Activated gamma-delta T cell treated with anti-CD3 and anti-CD28 coated beads, Interleukin-2, amount 50 U/mL, for 16 hours (primary cell): ENCODE measurements around the gene SLC24A3.
"Not testable (repeated sequence)": the region's sequence is repeated elsewhere in the genome, so short reads cannot be mapped to it uniquely, and the experiment has no call there.

Source experiments
- DNase-seq: peaks from one replicate; pipeline ENCODE4 v3.0.0-alpha.2; 2020; ENCODE audit warnings: low read depth

The SLC24A3 gene

DNA sequence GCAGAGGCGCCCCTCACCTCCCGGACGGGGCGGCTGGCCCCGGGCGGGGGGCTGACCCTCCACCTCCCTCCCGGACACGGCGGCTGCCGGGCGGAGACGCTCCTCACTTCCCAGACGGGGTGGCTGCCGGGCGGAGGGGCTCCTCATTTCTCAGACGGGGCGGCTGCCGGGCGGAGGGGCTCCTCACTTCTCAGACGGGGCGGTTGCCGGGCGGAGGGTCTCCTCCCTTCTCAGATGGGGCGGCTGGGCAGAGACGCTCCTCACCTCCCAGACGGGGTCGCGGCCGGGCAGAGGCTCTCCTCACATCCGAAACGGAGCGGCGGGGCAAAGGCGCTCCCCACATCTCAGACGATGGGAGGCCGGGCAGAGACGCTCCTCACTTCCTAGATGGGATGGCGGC lies 466.1 kb downstream of the SLC24A3 start:
- DNase-seq: not testable (repeated sequence)

DNA sequence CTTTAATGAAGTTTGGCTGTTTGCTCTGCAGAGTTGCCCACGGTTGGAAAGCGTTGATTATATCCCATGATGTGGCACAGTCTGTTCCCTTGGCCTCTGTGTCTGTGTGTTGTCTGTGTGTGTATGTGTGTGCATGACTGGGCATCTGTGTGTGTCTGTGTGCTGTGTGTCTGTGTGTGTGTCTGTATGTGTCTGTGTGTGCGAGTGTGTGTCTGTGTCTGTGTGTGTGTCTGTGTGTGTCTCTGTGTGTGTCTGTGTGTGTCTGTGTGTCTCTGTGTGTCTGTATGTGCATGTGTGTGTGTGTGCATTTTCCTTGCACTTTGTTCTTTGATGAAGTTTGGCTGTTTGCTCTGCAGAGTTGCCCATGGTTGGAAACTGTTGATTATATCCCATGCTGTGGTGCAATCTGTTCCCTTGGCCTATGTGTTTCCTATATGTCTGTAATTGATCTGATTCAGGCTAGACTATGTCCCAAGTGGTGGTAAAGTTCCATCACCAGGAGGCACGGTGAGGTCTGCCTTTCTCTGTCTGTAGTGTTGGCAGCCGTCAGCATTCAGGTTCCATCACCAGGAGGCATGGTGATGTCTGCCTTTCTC lies 467.6 kb downstream of the SLC24A3 start:
- DNase-seq: no peak

DNA sequence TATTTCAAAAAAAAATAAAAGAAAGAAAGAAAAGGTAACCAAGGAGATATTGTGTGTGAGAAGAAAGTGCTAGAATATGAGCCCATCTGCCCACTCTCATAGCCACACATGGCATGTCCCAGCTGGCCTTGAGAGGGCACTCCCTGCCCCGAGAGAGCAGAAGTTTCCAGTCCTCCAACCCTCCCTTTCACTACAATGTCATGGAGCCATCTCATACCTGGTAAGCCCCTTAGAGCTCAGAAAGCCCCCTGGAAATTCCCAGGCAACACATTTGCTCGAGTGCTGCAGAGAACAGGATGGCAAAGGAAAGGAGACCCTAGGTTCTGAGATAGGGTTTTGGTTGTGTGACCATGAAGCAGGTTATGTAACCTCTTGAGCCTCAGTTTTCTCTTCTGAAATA lies 469.8 kb downstream of the SLC24A3 start:
- no peak for DNase-seq

DNA sequence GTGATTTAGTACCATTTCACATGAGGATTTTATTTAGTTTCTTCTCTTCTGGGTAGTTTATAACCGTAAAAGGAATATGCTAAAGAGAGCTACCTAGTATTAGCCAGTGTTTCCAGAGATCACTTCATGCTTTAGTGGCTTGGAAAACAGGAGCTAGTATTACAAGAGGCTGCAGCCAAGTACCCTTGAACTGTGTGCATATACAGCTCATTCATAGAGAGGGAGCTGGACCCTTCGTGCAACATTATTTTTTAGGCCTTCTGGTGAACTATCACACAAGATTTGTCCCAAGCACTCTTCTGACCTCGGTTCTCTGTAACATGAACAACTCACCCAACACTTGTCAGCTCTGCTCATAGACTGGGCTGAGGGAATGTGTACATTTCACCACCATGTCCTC lies 470.7 kb downstream of the SLC24A3 start:
- no peak for DNase-seq

DNA sequence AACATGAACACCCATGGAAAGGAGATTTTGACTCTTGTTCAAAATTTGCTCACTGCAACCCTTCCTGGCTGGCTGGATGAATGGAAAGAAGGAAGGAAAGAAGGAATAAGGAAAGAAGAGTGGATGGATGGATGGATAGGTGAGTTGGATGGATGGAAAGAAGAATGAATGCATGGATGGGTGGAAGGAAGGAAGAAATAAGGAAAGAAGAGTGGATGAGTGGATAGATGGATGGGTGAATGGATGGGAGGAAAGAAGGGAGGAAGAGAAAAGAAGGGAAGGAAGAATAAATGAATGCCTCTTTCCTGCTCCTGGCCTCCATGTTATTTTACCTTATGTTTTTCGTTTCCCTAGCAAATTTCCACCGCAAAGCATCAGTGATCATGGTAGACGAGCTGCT lies 471.4 kb downstream of the SLC24A3 start:
- no peak for DNase-seq

DNA sequence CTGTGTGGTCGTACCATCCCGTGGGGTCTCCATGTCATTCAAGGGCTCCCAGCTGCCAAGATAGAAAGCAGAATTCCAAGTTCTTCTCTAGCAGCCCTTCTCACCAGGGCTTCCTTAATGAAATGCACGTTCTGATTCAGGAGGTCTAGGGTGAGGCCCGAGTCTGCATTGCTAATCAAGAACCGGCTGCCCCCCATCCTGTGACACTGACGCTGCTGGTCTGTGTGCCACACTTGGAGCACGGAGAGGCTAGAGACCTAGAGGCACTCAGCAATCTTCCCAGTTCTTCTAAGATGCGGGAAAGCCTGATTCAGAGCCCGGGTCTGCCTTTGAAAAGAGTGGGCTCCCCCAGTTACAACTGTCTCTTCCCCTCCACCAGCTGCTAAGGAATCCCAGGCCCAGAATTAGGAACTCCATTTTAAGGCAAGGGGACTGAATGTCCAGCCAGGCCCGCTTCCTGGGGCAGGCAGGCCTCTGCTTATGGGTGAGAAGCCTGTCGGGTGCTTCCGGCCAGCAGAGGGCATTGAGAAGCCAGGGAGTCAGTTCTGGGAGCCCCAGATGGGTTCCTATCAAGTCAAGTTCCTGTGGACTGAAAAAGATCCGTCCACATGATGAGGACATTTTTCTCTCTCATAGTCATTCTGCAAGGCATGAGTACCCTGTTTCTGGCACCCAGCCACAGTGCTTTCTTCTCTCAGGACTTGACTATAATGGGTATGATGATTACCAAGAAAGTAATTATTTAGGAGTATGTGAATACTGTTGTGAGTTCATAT lies 475.8 kb downstream of the SLC24A3 start:
- no peak for DNase-seq

DNA sequence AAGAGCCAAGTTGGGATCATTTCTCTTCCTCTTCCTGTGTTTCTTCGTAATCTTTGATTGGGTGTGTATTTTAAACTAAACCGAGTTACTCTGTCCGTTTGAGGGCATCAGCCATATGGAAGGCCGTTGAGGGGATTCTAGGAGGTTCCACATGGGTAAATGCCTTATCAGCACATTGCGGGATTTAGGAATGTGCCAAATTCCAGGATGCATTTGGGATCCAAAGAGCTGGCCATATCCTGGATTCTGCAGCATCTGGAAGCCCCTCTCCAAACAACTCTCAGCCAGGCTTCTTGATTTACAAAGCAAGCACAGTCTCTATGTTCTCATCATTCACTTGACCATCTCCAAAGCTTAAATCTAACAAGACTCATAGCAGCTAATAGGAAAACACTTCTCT lies 478.0 kb downstream of the SLC24A3 start:
- DNase-seq: no peak

DNA sequence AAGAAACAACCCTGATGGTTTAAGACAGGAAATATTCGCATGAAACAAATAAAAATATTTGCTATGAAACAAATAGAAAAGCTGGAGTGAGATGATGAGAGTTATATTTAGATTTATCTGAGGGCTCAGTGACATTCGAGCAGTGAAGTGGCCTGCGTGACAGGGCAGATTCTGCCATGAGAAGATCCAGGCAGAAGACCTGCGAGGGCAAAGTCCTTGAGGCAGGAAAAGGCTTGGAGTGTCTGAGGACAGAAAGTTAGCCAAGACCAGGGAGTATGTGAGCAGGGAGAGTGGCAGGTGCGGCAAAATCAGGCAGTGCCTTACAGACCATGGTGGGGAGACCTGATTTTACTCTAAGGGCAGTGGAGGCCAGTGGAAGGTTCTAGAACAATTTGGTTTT lies 478.7 kb downstream of the SLC24A3 start:
- DNase-seq: no peak

DNA sequence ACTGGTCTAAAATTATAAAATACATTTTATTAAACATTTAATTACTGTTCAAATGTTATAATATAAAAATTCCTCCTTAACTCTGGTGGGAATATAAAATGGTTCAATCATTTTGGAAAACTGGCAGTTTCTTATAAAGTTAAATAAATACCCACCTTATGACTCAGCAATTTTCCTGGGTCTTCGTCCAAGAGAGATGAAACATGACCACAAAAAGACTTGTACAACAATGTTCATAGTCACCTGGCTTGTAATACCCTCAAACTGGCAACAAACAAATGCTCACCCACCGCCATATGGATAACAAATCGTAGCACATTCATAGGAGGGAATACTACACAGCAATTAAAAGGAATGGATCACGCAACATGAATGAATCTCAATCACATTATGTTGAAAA lies 479.7 kb downstream of the SLC24A3 start:
- DNase-seq: no peak

DNA sequence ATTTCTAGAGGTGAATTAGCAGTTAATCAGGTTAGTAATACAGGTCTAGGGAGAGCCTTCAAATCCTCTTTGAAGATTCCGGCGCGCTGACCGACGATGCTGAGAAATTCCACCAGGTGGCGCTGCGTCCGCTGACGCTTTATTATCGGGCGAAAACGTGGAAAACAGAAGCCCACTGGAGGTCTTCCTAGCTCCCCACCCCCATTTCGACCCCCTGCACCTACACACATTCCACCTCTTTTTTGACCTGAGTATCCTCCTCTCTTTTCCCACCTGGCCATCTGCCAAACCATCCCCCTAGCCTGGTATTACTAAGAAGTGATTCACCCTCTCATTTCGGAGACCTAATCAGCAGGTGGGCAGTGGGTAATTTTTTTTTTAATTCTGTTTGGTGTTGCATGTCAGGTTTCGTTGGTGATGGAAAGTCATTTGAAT lies 480.3 kb downstream of the SLC24A3 start:
- peak; percentile 33 for DNase-seq

DNA sequence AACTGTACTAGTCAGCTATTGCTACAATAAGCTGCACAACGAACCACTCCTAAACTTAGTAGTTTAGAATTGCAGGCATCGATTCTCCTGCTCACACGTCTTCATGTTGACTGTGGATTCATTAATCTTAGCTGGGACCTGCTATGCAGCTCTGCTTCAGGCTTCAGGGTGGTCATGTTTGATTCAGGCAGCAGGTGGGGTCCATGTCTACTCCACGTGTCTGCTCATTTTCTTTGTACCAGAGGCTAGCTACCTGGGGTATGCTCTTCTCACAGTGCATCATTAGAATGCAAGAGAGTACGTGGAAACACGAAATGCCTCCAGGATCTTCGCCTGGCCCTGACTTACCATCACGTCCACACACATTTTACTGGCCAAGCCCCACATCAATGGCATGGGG lies 481.1 kb downstream of the SLC24A3 start:
- DNase-seq: no peak

DNA sequence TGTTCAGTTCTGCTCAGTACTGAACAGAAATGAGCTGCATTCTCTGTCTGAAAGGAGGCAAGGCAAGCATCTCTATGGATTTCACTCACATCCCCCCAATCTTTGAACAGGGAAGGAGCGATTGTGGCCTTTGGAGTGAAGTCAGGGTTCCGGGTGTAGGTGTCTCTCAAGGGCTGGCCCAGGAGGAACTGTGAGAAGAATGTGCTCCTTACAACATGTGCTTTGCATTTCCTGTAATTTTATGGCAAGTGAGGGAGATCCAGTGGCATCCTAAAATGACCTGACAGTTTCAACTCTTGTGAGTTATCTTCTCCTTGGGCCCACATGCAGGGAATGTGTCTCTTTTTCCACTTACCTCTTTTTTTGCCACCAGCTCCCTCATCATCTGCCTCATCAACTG lies 482.6 kb downstream of the SLC24A3 start:
- DNase-seq: no peak

DNA sequence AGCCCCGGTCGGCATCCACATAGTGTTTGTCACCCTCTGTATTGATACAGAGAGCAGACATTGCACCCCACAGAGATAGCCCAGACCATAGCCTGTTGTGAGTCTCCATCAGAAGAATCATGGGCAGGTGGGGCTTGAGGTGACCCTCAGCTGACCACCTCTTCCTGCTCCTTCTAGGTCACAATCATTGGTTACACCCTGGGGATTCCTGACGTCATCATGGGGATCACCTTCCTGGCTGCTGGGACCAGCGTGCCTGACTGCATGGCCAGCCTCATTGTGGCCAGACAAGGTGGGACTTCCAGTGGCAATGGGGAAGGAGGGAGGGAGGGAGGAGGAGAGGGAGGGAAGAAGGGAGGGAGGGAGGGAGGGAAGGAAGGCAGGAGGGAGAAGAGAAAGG lies 484.2 kb downstream of the SLC24A3 start:
- DNase-seq: no peak

DNA sequence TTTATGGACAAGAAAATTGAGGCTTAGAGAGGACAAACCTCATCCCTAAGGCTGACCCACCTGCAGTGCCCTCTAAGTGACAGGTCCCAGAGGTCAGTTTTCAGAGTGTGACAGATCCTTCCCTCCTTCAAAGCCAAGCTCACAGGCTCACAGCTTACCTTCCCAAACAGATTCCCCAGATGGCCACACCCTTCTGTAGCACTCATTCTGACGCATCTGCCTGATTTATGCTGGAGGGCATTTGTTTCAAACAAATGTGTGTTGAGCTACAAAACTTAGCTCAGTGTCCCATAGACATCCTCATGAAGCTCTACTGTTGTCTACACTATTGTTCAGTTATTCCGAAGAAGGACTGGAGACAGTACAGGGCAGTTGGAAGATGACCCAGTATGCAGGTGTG lies 485.0 kb downstream of the SLC24A3 start:
- DNase-seq: no peak

DNA sequence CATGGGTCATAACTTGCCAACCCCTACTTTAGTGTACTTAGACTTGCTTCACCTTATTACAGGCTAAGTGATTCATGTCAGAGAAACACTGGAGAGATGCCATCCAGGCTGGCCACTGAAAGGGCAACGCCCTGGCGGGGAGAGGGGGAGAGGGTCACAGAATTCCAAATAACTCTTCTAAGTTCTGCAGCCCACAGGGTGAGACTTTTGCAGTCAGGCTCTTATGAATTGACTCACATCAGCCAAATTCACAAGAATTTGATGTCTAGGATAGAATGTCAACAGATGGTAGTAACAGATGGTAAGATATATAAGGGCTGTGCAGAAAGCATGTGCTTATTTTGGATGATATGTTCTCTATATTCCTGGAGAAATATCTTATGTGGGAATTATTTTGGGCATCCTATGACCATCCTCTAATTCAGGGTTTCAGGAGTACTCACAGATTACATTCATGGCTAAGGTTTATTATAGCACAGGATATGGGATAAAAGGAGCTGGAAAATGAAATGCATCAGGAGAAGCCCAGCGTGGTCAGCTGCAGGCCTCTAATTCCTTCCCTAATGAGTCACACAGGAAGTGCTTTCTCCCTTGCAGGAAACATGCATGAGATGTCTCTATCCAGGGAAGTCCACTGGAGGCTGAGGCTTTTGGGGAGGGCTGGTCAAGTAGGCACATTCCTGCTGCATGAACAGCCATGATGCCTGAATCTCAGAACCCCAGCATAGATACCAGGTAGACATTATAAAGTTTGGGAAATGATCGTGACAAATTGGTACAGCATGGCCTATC lies 486.9 kb downstream of the SLC24A3 start:
- DNase-seq: no peak

DNA sequence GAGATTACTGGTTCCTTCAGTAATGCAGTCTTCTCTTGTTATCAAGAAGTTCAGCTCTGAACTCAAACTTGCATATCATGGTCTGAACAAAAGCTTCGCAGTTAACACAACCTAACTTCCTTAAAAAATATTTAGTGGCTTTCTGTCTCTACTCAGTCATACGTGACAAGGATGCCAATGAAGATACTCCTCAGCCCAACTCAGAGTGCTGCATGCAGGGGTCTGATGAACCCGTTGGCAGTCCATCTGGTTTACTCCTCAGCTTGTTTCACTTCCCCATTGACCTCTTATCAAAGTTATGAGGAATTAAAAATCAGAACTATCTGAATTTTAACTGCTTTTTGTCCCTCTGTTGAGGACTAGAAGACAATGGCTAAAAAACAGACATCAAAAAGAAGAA lies 489.0 kb downstream of the SLC24A3 start:
- no peak for DNase-seq

DNA sequence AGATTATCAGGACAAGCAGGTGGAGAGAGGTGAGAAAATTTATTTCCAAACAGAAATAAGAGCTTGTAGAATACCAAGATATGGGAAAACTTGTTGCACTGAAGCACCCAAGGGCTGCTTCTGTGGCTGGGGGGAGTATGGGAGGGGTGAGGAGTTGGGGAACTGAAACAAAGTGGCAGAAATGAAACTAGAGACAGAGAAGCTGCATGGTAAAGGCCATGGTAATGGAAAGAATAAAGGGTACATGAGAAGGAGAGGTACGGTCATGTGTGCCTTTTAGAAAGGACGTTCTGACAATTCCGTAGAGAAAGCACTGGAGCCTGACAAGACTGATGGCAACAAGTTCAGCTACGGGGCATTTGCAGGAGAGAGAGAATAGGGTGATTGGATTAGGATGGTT lies 494.0 kb downstream of the SLC24A3 start:
- DNase-seq: no peak

DNA sequence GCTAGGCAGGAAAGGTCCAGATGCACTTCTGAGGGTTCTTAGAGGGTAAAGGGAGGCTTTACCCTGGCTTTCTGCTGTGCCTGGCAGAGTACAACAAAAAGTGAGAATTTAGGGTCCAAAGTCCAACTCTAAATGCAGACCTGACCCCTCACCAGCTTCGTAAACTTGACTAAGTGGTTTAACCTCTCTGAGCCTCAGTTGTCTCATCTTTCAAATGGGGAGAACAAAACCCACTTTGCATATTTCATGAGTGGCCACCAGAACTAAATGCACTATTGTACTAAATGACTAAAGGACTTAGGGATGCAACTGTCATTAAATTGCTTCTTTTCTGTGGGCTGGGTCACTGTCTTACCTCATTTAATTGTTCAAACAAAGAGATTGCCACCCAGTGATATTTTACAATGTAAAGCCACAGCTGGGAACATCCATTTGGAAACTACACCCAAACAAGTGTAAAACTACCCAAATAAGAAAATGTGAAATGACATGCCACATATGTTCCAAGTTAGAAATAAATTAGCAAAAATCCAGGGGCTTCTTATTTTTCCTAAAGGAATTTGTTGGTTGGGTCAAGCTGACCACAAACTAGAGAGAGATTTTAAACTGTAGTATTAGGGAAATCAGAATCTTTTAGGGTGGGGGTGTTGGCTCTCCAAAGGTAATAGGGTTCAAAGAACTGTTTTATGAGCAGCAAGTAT lies 497.3 kb downstream of the SLC24A3 start:
- no peak for DNase-seq

DNA sequence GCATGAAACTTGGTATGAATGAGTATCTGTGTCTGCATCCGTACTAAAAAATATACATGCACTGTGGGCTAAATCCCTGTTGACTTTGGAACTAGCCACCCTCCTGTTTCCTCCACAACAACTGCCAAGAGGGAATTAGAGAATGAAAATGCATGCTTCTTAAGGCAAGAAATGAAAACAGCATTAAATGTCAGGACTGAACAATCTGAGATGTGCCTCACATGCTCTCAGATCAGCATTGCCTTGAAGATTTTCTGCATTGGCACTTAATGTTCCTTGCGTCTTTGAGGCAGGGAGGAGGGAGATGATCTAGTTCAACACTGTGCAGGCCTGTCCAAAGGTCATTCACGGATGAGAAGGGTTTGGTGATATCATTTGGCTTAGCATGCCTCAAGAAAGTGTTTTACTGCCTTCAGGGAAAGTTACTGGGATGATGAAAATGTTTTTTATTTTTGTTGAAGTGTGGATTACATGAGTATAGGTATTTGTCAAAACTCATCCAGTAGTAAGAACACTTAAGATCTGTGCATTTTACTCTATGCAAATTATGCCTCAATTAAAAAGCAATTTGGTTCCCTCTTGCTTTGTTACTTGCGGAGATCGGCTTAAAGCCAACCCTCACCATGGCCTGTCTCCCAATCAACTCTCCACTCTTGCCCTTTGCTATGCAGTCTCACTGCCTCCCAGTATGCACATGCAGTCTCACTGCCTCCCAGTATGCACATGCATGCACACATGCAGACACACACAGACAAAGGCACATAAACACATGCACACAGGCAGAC lies 498.1 kb downstream of the SLC24A3 start:
- DNase-seq: no peak

DNA sequence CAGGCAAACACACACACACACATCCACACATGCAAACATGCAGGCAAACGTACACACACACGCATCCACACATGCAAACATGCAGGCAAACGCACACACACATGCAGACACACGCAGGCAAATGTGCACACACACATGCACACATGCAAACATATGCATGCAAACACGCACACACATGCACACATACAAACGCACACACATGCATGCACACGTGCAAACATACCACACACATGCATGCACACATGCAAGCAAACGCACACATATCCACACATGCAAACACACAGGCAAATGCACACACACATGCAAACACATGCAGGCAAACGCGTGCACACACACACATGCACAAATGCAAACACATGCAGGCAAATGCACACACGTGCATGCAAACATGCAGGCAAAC lies 498.7 kb downstream of the SLC24A3 start:
- DNase-seq: no peak

DNA sequence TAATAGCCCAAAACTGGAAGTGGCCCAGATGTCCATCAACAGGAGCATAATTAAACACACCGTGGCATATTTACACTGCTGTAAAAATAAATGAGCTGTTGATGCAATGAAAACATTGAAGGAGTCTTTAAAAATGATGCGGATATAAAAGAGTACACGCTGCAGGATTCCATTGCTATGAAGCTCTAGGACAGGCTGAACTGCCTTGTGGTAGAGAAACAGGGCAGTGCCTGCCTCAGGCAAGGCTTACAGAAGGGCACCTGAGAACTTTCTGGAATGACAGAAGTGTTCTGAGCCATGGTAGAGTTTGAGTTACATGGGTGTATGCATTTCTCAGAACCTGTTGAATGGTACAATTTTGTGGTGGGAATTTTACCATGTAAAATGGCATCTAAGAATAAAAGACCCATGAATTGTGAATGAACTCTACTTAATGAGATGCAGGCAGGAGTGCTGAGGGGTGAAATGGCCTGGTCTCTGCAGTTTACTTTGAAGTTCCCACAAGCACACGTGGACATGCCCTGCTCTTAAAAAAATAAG lies 500.3 kb downstream of the SLC24A3 start:
- DNase-seq: no peak
